Immature natural killer cell (primary cell): ENCODE results near the gene FSCN2. TPM values are rescaled to one million over a fixed set of nuclear protein-coding genes. Genes with fewer than 3 reads are reported as not detected.
A peak's percentile ranks its signal among the peaks of the same experiment; 100 is the strongest.
"Not testable (repeated sequence)": the region's sequence is repeated elsewhere in the genome, so short reads cannot be mapped to it uniquely, and the experiment has no call there.

Source experiments
- DNase-seq, 3 donors: peaks; one replicate each; pipeline ENCODE4 v3.0.0; 2022; ENCODE audit warnings: mixed read lengths in 1 of 3
- H3K27ac Mint-ChIP-seq, 6 donors: one replicate each; pipeline ENCODE4 v1.8.0; 2020; ENCODE audit warnings: mixed read lengths in 6 of 6, mild to moderate bottlenecking in 5 of 6, inconsistent platforms in 4 of 6, moderate library complexity in 3 of 6
- H3K27me3 Mint-ChIP-seq, 3 donors: one replicate each; pipeline ENCODE4 v1.8.0; 2020 to 2021; ENCODE audit warnings: low read depth in 3 of 3, mild to moderate bottlenecking in 3 of 3, mixed read lengths in 3 of 3, moderate library complexity in 3 of 3, inconsistent platforms in 1 of 3
- H3K36me3 Mint-ChIP-seq, 3 donors: one replicate each; pipeline ENCODE4 v1.8.0; 2020; ENCODE audit warnings: mixed read lengths in 3 of 3, inconsistent platforms in 2 of 3, mild to moderate bottlenecking in 2 of 3
- H3K4me1 Mint-ChIP-seq, 2 donors: one replicate each; pipeline ENCODE4 v1.8.0; 2020; ENCODE audit warnings: inconsistent platforms in 2 of 2, mild to moderate bottlenecking in 2 of 2, mixed read lengths in 2 of 2, moderate library complexity in 1 of 2
- H3K4me3 Mint-ChIP-seq, 5 donors: one replicate each; pipeline ENCODE4 v1.8.0; 2020; ENCODE audit warnings: mild to moderate bottlenecking in 5 of 5, mixed read lengths in 5 of 5, inconsistent platforms in 3 of 5, moderate library complexity in 3 of 5
- H3K9me3 Mint-ChIP-seq, 6 donors: one replicate each; pipeline ENCODE4 v1.8.0; 2020; ENCODE audit warnings: mild to moderate bottlenecking in 6 of 6, mixed read lengths in 6 of 6, inconsistent platforms in 4 of 6, moderate library complexity in 3 of 6
- polyA plus RNA-seq, 3 donors: library from polyadenylated mRNA; unstranded; fragments of 300-500 nt; fragmentation: Illumina TruSeq; gene quantifications; one replicate each; pipeline ENCODE4 v1.2.3, GENCODE V29; 2021

FSCN2 gene
- polyA plus RNA-seq, 3 donors from 2014 or later: 0.23 TPM; not detected in 2

DNA sequence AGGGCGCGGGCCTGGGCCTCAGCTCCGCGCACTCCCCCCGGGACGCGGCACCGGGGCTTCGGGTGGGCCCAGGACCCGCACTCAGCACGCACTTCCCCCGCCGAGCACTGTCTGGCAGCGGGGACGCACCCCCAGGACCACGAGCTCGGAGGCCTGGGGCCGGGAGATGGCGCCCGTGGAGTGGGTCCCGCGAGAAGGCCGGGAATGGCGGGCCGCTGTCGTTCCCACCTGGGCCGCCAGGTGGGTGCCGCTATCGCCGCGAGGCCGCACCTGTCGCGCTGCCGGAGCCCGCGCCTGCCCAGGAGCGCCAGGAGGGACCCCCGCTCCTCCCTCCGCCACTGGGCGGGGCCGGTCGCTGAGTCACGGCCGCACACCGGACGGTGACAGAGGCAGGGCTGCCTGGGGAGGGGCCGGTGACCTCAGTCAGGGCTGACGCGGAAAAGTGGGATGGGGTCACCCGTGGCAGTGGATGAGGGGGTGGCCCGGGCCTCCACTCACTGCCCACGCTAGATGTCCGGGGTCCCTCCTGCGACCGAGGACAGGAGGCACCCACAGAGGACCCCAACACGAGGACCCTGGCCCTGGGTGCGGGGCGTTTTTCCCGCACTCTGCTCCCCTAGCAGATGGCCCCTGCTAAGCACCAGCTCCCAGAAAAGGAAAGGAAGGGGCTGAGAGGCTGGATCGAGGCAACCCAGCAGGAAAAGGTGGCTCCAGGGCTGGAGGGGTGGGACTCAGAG, 8.7 kb upstream of the FSCN2 start:
- Mint-ChIP-seq H3K4me1 (peaks cover 32 to 33% of the 10 kb centered on the region in 2 donors), H3K4me3 (peak overlapping the region in 3 of 5 donors; percentile 4 to 24 (median 21)), H3K9me3 (no peaks in the 10 kb centered on the region), H3K27ac (no peak overlapping the region), H3K27me3 (peaks cover 2 to 16% (median 4%) of the 10 kb centered on the region in 3 donors), H3K36me3 (peaks cover 0 to 4% (median 0%) of the 10 kb centered on the region in 3 donors)
- peak; percentile 42 to 52 (median 44) for DNase-seq

DNA sequence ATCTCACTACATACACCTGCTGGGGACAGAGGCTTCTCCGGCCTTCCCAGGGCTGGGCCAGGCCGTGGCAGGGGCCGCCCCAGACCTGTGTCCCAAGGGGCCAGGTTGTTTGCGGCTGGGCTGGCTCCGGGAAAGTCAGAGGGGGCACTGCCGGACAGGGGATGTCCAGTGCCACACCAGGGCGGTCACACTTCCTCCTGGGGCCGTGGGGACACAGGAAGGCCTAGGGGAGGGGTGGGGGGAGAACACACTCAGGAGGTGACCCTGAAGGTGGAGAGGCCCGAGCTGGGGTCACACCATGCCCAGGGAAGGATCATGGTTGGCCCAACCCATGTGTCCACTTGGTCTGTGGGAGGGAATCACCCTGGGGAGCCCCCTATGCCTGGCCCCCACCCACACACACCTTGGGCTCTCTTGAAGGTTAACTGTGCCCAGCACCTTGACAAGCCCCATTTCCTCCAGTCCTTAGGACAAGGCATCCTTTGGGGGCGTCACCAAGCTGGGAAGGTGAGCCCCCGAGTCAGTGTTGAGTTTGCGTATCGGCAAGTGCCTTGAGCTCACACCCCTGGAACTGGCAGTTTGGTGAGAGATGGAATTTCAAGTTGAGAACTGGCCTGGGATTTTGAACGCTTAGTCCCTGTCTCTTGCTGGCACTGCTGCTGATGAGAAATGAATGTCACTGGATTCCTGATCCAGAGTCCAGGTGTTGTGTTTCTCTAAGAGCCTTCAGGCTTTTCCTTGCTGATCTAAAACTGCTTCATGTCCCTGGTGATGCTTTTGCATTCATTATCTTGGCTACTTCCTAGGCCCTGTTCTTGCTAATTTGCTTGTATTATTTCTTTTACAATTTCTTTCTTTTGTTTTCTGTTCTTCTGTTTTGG, 7.9 kb upstream of the FSCN2 start:
- DNase-seq: no peak

DNA sequence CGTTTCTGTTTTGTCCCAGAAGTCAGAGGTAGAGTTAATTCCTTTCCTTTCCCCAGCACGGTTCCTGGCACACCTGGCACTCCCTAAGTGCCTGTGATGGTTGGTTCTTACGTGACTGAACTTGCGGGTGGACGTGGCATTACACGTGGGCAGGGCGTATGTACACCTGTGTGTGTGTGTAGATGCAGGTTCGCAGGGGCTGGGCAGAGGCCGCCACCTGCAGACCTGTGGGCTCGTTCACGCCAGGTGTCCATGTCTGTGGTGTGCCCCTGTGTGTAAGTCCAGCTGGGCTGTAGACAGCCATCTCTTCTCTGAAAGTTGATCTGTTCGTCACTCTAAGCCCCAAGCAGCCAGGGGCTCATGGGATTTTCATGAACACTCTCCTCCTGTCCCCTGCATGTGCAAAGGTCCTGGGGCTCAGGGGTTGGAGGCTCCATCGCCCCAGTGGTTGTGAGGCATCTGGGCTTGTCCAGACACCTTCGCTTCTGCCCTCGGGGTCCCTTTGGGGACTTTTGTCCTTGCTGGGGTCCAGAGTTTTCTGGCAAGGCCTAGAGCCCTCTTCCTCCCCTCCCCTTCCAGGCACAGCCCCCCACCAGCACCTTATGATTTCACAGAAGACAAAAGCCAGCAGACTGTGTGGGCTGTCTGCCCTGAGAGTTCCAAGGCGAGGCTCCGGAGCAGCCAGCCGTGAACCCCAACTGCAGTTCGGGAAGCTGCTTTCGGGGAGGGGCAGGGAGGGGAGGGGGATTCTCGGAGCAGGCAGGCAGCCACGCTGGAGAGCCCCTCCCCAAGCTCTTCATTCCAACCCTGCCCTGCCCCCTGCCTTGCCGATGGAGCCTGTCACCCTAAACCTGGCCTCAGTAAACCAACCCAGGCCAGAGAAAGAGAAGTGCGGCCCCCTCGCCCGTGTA, 5.4 kb upstream of the FSCN2 start:
- Mint-ChIP-seq H3K27ac (no peak overlapping the region), H3K4me1 (peaks cover 12 to 13% of the 10 kb centered on the region in 2 donors), H3K27me3 (peaks cover 2 to 12% (median 8%) of the 10 kb centered on the region in 3 donors), H3K9me3 (no peaks in the 10 kb centered on the region), H3K4me3 (no peak overlapping the region), H3K36me3 (peaks cover 0 to 4% (median 0%) of the 10 kb centered on the region in 3 donors)
- no peak for DNase-seq

More for the DNA sequence above, 7.9 kb upstream of the FSCN2 start:
- Mint-ChIP-seq H3K36me3 (peaks cover 0 to 4% (median 0%) of the 10 kb centered on the region in 3 donors), H3K27ac (peak overlapping the region in 2 of 6 donors; percentile 18 to 70), H3K27me3 (peaks cover 2 to 14% (median 7%) of the 10 kb centered on the region in 3 donors), H3K4me1 (peaks cover 30 to 32% of the 10 kb centered on the region in 2 donors), H3K9me3 (no peaks in the 10 kb centered on the region), H3K4me3 (peak overlapping the region; percentile 24 to 67 (median 48))

DNA sequence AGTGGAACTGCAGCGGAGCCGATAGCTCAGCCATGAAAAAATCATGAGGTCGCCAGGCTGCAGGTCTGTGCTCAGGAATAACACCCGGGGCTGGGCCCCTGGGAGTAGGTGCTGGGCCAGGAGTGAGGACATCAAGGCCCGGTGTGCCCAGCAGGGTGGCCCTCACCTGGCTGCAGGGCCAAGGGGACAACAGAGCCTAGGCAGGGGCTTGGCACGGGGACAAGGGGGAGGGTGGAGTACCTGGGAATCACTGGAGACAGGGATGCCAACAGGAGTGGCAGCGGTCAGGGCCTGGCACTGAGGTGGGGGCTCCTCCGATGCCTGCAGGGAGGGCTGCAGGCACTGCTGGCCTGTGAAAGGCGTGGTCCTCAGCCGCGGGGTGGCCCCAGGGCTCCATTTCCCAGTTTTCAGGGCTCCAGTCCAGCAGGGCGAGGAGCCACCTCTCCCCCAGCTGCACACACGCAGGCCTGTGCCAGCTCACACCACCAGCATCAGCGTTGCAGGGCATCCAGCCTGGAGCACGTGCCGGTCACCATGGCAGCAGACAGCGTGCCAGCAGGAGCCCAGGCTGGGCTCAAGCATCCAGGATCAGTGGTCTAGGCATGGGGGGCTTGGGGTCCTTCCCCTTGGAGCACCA, 4.7 kb upstream of the FSCN2 start:
- Mint-ChIP-seq H3K4me3 (no peak overlapping the region), H3K36me3 (peaks cover 0 to 4% (median 0%) of the 10 kb centered on the region in 3 donors), H3K4me1 (peaks cover 5 to 6% of the 10 kb centered on the region in 2 donors), H3K9me3 (no peaks in the 10 kb centered on the region), H3K27ac (no peak overlapping the region), H3K27me3 (peaks cover 2 to 9% (median 7%) of the 10 kb centered on the region in 3 donors)
- DNase-seq: no peak

DNA sequence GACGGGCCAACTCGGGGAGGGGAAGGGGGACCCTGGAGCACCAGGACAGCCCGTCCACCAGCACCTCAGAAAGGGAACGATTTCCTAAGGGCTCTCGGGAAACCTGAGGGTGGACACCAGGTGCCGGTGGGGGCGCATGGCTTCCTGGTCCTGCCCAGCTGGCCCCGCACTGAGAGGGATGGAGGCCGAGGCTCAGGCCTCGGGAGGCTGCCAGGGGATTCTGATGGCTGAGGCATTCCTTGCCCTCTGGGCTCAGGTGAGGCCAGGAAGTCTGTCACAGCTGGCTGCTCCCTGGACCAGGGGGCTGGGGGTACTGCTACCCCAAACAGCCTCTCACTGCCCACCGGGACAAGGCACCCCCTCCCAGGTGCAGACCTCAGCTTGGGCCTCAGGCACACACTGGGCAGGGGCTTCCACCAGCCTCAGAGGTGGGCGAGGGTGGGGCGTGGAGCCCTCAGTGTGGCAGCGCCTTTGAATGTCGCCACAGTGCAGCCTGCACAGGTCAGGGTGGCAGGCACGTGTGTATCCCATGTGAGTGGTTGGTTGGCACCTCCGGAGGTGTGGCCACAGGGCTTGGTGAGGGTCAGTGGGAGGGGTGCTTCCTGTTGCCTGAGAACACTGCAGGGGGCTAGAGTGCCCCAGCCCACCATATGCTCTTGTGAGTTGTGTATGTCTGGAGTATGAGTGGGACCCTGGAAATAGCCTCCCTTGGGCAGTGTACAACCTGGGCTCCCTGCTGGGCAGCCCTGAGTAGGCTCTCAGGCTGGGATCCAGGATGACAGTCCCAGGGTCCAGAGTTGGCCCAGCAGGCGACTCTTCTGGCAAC, 3.9 kb upstream of the FSCN2 start:
- Mint-ChIP-seq H3K27ac (no peak overlapping the region), H3K4me3 (no peak overlapping the region), H3K36me3 (peaks cover 0 to 4% (median 0%) of the 10 kb centered on the region in 3 donors), H3K4me1 (peaks cover 4 to 6% of the 10 kb centered on the region in 2 donors), H3K27me3 (peaks cover 2 to 9% (median 7%) of the 10 kb centered on the region in 3 donors), H3K9me3 (no peaks in the 10 kb centered on the region)
- no peak for DNase-seq

DNA sequence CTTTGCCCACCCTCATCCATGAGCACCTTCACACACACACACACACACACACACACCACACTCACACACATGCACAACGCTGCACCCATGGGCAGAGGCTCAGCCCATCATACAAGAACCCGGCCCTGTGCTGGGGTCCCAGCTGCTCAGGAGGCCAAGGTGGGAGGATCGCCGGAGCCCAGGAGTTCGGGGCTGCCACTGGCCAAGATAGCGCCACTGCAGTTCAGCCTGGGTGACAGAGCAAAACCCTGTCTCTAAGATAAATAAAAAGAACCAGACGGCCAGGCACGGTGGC, 3.4 kb upstream of the FSCN2 start:
- Mint-ChIP-seq H3K4me1 (peaks cover 4 to 6% of the 10 kb centered on the region in 2 donors), H3K9me3 (no peaks in the 10 kb centered on the region), H3K36me3 (peaks cover 0 to 4% (median 0%) of the 10 kb centered on the region in 3 donors), H3K4me3 (no peak overlapping the region), H3K27ac (no peak overlapping the region), H3K27me3 (peaks cover 2 to 9% (median 7%) of the 10 kb centered on the region in 3 donors)
- no peak for DNase-seq

DNA sequence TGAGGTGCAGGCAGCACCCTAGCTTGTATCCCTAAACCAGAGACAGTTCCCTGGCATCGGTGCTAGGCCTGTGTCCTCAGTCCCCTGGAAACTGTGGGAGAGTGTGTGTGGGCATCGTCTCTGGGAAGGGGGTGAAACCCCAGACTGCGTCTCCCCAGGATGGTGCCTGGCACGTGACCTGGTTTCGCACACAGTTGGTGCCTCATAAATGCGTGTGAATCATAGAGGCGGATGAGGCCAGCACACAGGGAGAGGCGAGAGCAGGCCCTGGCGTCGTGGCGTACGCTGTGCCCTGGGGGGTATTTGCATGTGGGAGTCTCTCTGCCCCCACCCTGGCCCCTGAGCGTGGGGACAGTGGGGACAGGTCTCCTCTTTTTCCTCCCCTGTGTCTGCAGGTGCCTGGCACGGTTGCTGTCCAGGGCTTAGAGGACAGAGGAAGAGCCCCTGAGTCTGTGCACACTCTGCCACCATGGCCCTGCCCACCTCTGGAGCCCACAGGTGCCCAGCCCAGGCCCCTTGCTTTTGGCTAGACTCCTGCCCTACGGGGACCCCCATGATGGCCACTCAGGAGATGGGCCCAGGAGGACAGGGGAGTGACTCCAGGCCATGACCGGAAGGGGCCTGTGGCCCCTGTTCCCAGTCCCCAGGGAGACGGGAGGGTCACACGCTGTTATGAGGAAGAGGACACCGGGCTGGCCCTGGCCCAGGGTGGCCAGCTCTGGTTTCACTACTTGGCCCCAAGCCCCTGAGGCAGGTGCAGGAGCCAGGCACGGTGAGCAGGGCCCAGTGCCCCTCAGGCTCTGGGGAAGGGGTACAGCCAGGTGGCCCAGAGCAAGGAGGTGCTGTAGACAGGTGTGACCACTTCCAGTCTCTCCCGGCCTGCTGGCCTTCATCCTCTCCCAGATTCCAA, 1.3 kb upstream of the FSCN2 start:
- DNase-seq: no peak

DNA sequence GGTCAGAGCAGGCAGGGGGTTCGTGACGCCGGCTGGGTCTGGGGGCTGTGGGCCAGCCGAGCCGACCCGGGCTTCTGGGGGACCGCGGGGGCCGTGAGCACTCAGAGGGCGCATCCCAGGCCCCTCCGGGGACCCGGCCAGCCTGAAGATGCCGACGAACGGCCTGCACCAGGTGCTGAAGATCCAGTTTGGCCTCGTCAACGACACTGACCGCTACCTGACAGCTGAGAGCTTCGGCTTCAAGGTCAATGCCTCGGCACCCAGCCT, 140 bp downstream of the FSCN2 start:
- Mint-ChIP-seq H3K27me3 (peaks cover under 1 to 8% (median under 1%) of the 10 kb centered on the region in 3 donors), H3K9me3 (no peaks in the 10 kb centered on the region), H3K4me3 (no peak overlapping the region), H3K36me3 (no peaks in the 10 kb centered on the region), H3K27ac (no peak overlapping the region), H3K4me1 (peaks cover 2 to 3% of the 10 kb centered on the region in 2 donors)
- no peak for DNase-seq

More for the DNA sequence above, 1.3 kb upstream of the FSCN2 start:
- Mint-ChIP-seq H3K27me3 (peaks cover 0 to 7% (median 2%) of the 10 kb centered on the region in 3 donors), H3K27ac (no peak overlapping the region), H3K4me1 (no peaks in the 10 kb centered on the region), H3K4me3 (no peak overlapping the region), H3K36me3 (no peaks in the 10 kb centered on the region), H3K9me3 (no peaks in the 10 kb centered on the region)

DNA sequence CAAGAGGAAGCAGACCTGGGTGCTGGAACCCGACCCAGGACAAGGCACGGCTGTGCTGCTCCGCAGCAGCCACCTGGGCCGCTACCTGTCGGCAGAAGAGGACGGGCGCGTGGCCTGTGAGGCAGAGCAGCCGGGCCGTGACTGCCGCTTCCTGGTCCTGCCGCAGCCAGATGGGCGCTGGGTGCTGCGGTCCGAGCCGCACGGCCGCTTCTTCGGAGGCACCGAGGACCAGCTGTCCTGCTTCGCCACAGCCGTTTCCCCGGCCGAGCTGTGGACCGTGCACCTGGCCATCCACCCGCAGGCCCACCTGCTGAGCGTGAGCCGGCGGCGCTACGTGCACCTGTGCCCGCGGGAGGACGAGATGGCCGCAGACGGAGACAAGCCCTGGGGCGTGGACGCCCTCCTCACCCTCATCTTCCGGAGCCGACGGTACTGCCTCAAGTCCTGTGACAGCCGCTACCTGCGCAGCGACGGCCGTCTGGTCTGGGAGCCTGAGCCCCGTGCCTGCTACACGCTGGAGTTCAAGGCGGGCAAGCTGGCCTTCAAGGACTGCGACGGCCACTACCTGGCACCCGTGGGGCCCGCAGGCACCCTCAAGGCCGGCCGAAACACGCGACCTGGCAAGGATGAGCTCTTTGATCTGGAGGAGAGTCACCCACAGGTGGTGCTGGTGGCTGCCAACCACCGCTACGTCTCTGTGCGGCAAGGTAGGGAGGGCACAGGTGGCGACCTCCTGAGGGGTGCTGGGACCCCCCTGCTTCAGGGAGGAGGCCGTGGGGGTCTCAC, 667 bp downstream of the FSCN2 start:
- Mint-ChIP-seq H3K36me3 (no peaks in the 10 kb centered on the region), H3K27ac (no peak overlapping the region), H3K9me3 (peaks cover 0 to 2% (median 0%) of the 10 kb centered on the region in 6 donors), H3K27me3 (peaks cover 3 to 11% (median 4%) of the 10 kb centered on the region in 3 donors), H3K4me3 (no peak overlapping the region), H3K4me1 (peaks cover 8 to 9% of the 10 kb centered on the region in 2 donors)
- no peak for DNase-seq

DNA sequence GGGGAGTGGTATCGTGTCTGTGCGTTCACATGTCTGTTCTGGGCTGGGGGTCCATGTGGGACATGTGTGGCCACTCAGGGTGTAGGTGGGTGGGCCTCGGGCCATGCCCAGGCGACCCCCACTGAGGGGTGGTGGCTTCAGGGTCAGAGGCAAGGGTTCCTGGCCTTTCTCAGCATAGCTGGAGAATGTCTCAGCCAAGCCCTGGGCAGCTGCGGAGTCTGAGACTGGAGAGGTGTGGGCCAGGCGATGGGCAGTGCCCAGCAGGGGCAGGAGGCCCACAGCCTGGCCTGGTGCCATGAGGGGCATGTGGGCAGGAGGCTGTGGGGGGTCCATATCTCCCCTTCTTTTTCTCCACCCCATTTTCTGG, 1.2 kb downstream of the FSCN2 start:
- no peak for DNase-seq
- Mint-ChIP-seq H3K27me3 (peaks cover 3 to 11% (median 4%) of the 10 kb centered on the region in 3 donors), H3K27ac (no peak overlapping the region), H3K9me3 (peaks cover 0 to 2% (median 0%) of the 10 kb centered on the region in 6 donors), H3K36me3 (no peaks in the 10 kb centered on the region), H3K4me3 (no peak overlapping the region), H3K4me1 (peaks cover 9 to 10% of the 10 kb centered on the region in 2 donors)

DNA sequence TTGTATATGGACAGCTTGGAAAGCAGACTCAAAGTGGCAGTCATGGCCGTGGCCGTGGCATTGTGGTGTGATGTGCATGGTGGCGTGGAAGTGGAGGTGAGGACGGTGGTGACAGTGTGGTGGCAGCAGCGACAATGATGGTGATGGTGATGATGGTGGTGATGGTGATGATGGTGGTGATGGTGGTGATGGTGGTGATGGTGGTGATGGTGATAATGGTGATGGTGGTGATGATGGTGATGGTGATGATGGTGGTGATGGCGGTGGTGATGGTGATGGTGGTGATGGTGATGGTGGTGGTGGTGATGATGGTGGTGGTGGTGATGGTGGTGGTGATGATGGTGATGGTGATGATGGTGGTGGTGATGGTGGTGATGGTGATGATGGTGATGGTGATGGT, 2.8 kb downstream of the FSCN2 start:
- not testable (repeated sequence) for DNase-seq, H3K27me3 Mint-ChIP-seq, H3K4me3 Mint-ChIP-seq, H3K9me3 Mint-ChIP-seq, H3K36me3 Mint-ChIP-seq, H3K27ac Mint-ChIP-seq
- peaks cover 9 to 10% of the 10 kb centered on the region in 2 donors for H3K4me1 Mint-ChIP-seq
